Stimulated activated CD8-positive, alpha-beta memory T cell treated with anti-CD3 and anti-CD28 coated beads, Interleukin-12 subunit alpha, Interleukin-12 subunit beta, amount 100 ng/mL, for 4 hours (primary cell): ENCODE data around the gene SACM1L.

ENCODE experiments used
- DNase-seq: peaks from one replicate; pipeline ENCODE4 v3.0.0-alpha.2; 2020; ENCODE audit warnings: low read depth

Gene SACM1L

GRCh38 chr3:45688882-45689786, at the start of gene SACM1L:
Gene SACM1L (plus strand): TSS chr3:45689396. CDS start chr3:45689466, 70 bp downstream.
- DNase-seq = peak; percentile 93

GRCh38 chr3:45640091-45640507, 49.1 kb upstream of the SACM1L start:
- DNase-seq = no peak

GRCh38 chr3:45640724-45641361, 48.4 kb upstream of the SACM1L start:
- no peak for DNase-seq

GRCh38 chr3:45641756-45642155, 47.4 kb upstream of the SACM1L start:
- DNase-seq = no peak

- no peak for DNase-seq
These were observed 46.5 kb upstream of the SACM1L start for GRCh38 chr3:45642731-45643152.

- DNase-seq = no peak
These were observed 45.0 kb upstream of the SACM1L start for GRCh38 chr3:45644063-45644790.

- DNase-seq = no peak
These were observed 44.4 kb upstream of the SACM1L start for GRCh38 chr3:45644791-45645201.

GRCh38 chr3:45646051-45646585, 43.1 kb upstream of the SACM1L start:
- no peak for DNase-seq

- no peak for DNase-seq
These were observed 42.0 kb upstream of the SACM1L start for GRCh38 chr3:45647148-45647619.

GRCh38 chr3:45653205-45653604, 36.0 kb upstream of the SACM1L start:
- DNase-seq = no peak

GRCh38 chr3:45654397-45654944, 34.7 kb upstream of the SACM1L start:
- no peak for DNase-seq

GRCh38 chr3:45655906-45656305, 33.3 kb upstream of the SACM1L start:
- DNase-seq = no peak

GRCh38 chr3:45656575-45657363, 32.4 kb upstream of the SACM1L start:
- peak; percentile 67 for DNase-seq

GRCh38 chr3:45657853-45658252, 31.3 kb upstream of the SACM1L start:
- no peak for DNase-seq

- no peak for DNase-seq
These were observed 29.3 kb upstream of the SACM1L start for GRCh38 chr3:45659661-45660566.

GRCh38 chr3:45660567-45660901, 28.7 kb upstream of the SACM1L start:
- DNase-seq = no peak

GRCh38 chr3:45664578-45664977, 24.6 kb upstream of the SACM1L start:
- DNase-seq = peak; percentile 64

- no peak for DNase-seq
These were observed 24.1 kb upstream of the SACM1L start for GRCh38 chr3:45665101-45665572.

- no peak for DNase-seq
These were observed 22.3 kb upstream of the SACM1L start for GRCh38 chr3:45666757-45667431.
